Measurements from ENCODE around the gene ZNF648.
A peak's percentile ranks its signal among the peaks of the same experiment; 100 is the strongest.
"Not testable (repeated sequence)": the region's sequence is repeated elsewhere in the genome, so short reads cannot be mapped to it uniquely, and the experiment has no call there.

ZNF648 gene

DNA sequence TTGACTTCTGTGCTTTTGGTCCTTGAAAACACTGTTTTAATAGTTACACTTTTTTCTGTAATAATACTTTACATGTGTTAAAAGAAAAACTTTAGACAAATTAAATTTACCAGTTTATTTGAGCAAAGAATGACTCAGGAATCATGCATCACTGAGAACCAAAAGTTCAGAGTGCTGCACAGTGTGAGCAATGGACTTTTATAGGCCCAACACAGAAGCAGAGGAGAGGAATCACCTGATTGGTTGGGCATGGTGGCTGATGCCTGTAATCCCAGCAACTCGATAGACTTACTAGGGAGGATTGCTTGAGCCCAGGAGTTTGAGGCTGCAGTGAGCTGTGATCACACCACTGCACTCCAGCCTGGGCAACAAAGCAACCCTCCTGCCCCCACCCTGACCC, 29.3 kb downstream of the ZNF648 start:
- TF ChIP-seq, protein P1, sequence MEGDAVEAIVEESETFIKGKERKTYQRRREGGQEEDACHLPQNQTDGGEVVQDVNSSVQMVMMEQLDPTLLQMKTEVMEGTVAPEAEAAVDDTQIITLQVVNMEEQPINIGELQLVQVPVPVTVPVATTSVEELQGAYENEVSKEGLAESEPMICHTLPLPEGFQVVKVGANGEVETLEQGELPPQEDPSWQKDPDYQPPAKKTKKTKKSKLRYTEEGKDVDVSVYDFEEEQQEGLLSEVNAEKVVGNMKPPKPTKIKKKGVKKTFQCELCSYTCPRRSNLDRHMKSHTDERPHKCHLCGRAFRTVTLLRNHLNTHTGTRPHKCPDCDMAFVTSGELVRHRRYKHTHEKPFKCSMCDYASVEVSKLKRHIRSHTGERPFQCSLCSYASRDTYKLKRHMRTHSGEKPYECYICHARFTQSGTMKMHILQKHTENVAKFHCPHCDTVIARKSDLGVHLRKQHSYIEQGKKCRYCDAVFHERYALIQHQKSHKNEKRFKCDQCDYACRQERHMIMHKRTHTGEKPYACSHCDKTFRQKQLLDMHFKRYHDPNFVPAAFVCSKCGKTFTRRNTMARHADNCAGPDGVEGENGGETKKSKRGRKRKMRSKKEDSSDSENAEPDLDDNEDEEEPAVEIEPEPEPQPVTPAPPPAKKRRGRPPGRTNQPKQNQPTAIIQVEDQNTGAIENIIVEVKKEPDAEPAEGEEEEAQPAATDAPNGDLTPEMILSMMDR (conservative IDR thresholded peaks at IDR 0.05; ENCODE audit: low read length), result no peak
- DNase-seq (ENCODE audit: low read depth), result no peak
- H3K4me3 ChIP-seq (ENCODE audit: low read length), result no peak overlapping the region

DNA sequence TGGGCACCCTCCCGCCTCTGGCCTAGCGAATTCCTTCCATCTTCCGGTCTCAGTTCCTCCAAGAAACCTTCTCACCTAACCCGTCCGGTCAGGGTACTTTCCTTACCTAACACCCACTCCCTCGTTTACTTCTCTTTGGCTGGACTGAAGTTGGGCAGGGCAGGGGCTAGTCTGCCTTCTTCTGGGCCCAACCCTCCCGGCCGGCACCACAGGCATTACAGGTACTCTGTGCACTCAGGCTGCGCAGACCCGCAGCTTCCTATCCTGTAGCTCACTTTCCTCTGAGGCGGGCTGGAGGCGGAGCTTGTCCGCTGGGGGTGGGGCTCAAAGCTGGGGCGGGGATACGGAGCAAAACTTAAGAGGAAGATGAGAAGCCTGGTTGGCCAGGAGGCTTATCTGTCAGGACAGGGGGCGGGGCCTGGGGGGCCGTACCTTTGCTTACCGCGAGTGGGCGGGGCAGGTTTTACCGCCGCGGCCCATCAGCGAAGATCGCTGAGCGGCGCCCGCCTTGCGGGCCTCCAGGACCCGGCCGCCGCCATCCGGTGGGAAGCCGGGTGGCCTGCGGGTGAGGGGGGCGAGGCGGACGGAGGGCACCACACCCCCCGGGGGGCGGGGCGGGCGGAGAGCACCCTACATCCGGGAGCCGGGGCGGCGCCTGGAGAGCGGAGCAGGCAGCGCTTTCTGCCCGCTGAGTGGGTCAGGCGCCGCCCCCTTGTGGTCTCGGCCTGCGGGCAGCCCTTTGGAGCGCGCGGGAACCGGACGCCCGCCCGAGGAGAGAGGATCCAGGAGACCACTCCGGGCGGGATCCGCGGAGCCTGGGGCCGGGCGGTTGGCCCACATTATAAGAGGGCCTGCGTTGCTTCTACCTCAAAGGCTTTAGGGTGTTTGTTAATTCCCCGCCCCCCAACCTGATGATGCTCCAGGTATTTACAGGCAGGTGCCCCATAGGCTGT, 31.9 kb downstream of the ZNF648 start:
- TF ChIP-seq, protein P1 (conservative IDR thresholded peaks at IDR 0.05; ENCODE audit: low read length), result peak; percentile 13; the same call in 1 of the 2 replicates
- DNase-seq (ENCODE audit: low read depth), result peak; percentile 87
- peak overlapping the region; percentile 58 for H3K4me3 ChIP-seq (ENCODE audit: low read length)

GRCh38 chr1:182029002-182029378, 32.5 kb downstream of the ZNF648 start:
- H3K4me3 ChIP-seq (ENCODE audit: low read length), result peak overlapping the region; percentile 58
- DNase-seq (ENCODE audit: low read depth), result no peak

DNA sequence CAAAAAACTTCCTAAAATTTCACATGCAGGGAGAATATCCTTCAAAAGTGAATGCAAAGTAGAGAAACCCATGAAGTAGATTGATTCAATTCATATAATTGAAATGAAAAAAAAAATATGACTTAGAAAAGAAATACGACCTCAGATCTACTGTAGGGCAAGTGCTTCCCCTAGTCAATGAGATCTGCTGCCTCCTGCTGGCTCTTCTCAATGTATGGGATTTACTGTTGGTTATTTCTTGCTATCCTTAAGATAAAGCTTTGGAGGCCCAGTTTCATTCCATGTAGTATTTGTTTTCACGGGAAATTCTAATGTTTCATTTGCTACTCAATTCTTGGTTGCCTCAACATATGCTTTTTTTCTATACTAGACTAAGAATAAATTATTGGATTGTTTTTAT, 46.2 kb downstream of the ZNF648 start:
- DNase-seq (ENCODE audit: low read depth), result no peak
- TF ChIP-seq, protein P1 (conservative IDR thresholded peaks at IDR 0.05; ENCODE audit: low read length), result no peak

More at GRCh38 chr1:182029002-182029378, 32.5 kb downstream of the ZNF648 start:
- TF ChIP-seq, protein P1 (conservative IDR thresholded peaks at IDR 0.05; ENCODE audit: low read length), result no peak

GRCh38 chr1:182010800-182011370, 50.6 kb downstream of the ZNF648 start:
- not testable (repeated sequence) for H3K4me3 ChIP-seq (ENCODE audit: low read length); DNase-seq (ENCODE audit: low read depth)

More for the DNA sequence above, 46.2 kb downstream of the ZNF648 start:
- no peak overlapping the region for H3K4me3 ChIP-seq (ENCODE audit: low read length)

DNA sequence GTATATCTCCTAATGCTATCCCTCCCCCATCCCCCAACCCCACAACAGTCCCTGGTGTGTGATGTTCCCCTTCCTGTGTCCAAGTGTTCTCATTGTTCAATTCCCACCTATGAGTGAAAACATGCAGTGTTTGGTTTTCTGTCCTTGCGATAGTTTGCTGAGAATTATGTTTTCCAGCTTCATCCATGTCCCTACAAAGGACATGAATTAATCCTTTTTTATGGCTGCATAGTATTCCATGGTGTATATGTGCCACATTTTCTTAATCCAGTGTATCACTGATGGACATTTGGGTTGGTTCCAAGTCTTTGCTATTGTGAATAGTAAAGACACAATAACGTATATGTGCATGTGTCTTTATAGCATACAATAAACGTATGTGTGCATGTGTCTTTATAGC, 56.1 kb downstream of the ZNF648 start:
- H3K4me3 ChIP-seq (ENCODE audit: low read length); DNase-seq (ENCODE audit: low read depth): not testable (repeated sequence)

- no peak overlapping the region for H3K4me3 ChIP-seq (ENCODE audit: low read length)
Measured at GRCh38 chr1:182004601-182005000, 56.9 kb downstream of the ZNF648 start.

More at GRCh38 chr1:182004601-182005000, 56.9 kb downstream of the ZNF648 start:
- no peak for DNase-seq (ENCODE audit: low read depth)
- TF ChIP-seq, protein P1 (conservative IDR thresholded peaks at IDR 0.05; ENCODE audit: low read length), result no peak

All from AG10803 (cell line).